Measurements from ENCODE around the gene INHA.

GRCh38 chr2:219605607-219605954 lies 33.5 kb downstream of the INHA start:
- TF ChIP-seq CTCF (IDR thresholded peaks at IDR 0.05; ENCODE audit: low read depth, low read length, missing input control), result no peak
- TF ChIP-seq EGR1 (IDR thresholded peaks at IDR 0.05; ENCODE audit: low read depth in 2 of 2), result no peak
- TF ChIP-seq, protein P1, sequence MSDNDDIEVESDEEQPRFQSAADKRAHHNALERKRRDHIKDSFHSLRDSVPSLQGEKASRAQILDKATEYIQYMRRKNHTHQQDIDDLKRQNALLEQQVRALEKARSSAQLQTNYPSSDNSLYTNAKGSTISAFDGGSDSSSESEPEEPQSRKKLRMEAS (IDR thresholded peaks at IDR 0.05), result no peak
- TF ChIP-seq, protein P2, sequence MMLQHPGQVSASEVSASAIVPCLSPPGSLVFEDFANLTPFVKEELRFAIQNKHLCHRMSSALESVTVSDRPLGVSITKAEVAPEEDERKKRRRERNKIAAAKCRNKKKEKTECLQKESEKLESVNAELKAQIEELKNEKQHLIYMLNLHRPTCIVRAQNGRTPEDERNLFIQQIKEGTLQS (IDR thresholded peaks at IDR 0.05), result no peak
- TF ChIP-seq YY1 (IDR thresholded peaks at IDR 0.05), result no peak
- no peak for TF ChIP-seq SP1 (IDR thresholded peaks at IDR 0.05)
- no peak for TF ChIP-seq GABPA (IDR thresholded peaks at IDR 0.05 in 1 of 2, conservative IDR thresholded peaks at IDR 0.05 in 1 of 2)
- TF ChIP-seq REST (IDR thresholded peaks at IDR 0.05), result no peak
- no peak for TF ChIP-seq TAF1 (conservative IDR thresholded peaks at IDR 0.05)
- TF ChIP-seq HNF4A (conservative IDR thresholded peaks at IDR 0.05), result no peak
